ENCODE measurements around the gene GULP1. TPM values are rescaled to one million over a fixed set of nuclear protein-coding genes. Genes with fewer than 3 reads are reported as not detected.

The GULP1 gene
- total and polyA plus RNA-seq, 7 experiments from 2014 or later, result not detected

DNA sequence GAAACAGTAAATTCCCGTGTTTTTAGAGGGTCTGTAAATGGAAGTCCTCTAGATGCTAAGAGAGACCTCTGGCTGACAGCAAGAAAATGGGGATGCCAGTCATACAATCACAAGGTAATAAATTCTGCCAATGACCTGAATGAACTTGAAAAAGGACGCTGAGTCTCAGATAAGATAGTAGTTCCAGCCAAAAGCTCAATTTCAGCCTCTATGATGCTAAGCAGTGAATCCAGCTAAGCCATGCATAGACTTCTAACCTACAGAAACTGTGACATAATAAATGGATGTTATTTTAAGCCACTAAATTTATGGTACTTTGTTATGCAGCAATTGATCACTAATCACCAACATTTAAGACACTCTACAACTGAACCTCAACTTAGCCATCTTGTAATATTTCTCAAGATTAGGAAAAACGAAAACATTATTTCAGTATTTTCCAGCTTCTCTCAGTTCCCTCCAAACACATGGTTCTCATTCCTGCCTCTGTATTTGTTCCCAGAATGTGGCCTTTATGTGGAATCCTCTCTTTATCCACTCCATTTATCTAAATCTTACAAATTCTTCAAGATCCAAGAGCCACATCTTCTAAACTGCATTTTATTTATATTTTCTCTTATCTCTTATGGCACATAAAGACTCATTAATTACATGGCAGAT is 331.1 kb downstream of the GULP1 start:
- Histone ChIP-seq H3K36me3 (ENCODE audit: control insufficient read depth in 2 of 3, insufficient read depth in 3 of 3, low read length in 3 of 3) (no peaks in the 10 kb centered on the region), H3K27me3 (ENCODE audit: control insufficient read depth in 2 of 2, insufficient read depth in 2 of 2, low read length in 2 of 2) (no peaks in the 10 kb centered on the region), H3K27ac (ENCODE audit: low read depth, low read length) (no peak overlapping the region), H3K4me1 (ENCODE audit: control insufficient read depth in 2 of 2, insufficient read depth in 2 of 2, low read length in 2 of 2) (no peaks in the 10 kb centered on the region), H3K9me3 (ENCODE audit: control insufficient read depth in 2 of 3, low read length in 3 of 3) (no peaks in the 10 kb centered on the region), H3K4me3 (ENCODE audit: low read length) (no peak overlapping the region)
- Mint-ChIP-seq H3K9me3 (peaks cover 0 to 5% (median 0%) of the 10 kb centered on the region in 11 donors), H3K4me3 (no peak overlapping the region), H3K36me3 (no peaks in the 10 kb centered on the region), H3K27me3 (peaks cover 0 to 4% (median 0%) of the 10 kb centered on the region in 5 donors), H3K27ac (no peak overlapping the region), H3K4me1 (peaks cover 0 to 2% (median 0%) of the 10 kb centered on the region in 7 donors)
- intact Hi-C loops (cut with micrococcal nuclease), result no loop called here
- CTCF ChIA-PET, result no interaction called here
- ATAC-seq (no peak), DNase-seq (no peak)
- POLR2A ChIA-PET, result no interaction called here

DNA sequence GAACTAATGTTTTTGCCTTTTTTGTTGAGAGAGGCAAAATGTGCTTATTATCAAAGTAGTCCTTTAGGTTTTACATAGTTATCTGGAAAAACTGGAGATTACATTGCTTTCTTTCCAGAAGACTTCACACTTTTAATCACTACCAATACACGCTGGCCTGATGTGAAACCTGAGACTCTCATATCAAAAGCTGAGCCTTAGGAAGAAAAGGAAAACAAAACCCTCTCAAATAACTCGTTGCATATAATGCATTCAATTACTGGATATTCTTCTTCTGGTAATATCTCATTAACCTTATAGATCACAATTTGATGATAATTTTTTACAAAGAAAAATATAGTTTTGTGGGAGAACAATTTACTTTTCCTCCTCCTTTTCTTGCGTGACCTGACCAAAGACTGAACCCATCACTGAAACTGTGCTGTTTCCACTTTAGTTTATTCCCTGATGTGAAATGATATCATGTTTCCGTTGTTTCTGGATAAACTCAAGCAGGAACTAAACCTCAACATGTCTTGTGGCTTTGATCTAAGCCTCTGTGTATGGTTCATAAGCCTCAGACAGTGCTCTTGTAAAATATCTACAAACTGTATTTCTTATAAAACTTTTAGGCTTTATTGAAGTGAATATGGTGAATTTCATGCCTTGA is 332.4 kb downstream of the GULP1 start:
- H3K4me3 Mint-ChIP-seq, result no peak overlapping the region
- ATAC-seq, result no peak
- no peaks in the 10 kb centered on the region for H3K9me3 ChIP-seq (ENCODE audit: control insufficient read depth in 2 of 3, low read length in 3 of 3)

DNA sequence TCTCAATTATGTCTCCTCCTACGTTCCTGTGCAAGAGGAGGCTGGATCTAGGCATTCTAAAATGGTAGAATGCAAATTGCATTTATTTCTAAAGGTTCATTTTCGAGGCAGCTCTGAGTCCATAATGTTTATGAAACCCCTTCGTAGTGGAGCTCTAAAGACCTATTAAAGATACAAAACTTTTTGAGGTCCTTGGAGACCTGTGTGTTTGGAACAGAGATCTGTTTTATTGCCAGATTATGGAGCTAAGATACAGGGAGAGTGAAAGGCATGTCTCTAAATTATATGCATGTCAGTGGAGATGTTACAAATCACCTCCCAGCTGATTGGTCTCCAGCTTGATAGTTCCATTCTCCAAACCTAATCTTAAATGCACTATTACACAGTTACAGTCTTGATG is 335.8 kb downstream of the GULP1 start:
- Mint-ChIP-seq H3K27me3 (no peaks in the 10 kb centered on the region), H3K4me1 (no peaks in the 10 kb centered on the region), H3K4me3 (no peak overlapping the region), H3K9me3 (peaks cover 0 to 2% (median 0%) of the 10 kb centered on the region in 11 donors), H3K27ac (no peak overlapping the region), H3K36me3 (no peaks in the 10 kb centered on the region)
- ChIA-PET POLR2A (interaction anchor here (0.6 kb wide), 1 partner anchor 431 kb away, joined by 4 read pairs; no protein-coding TSS in a partner anchor), CTCF (no interaction called here)
- DNase-seq (no peak), ATAC-seq (no peak)
- Histone ChIP-seq H3K9me3 (ENCODE audit: control insufficient read depth in 2 of 3, low read length in 3 of 3) (no peaks in the 10 kb centered on the region), H3K4me3 (ENCODE audit: low read length) (no peak overlapping the region), H3K36me3 (ENCODE audit: control insufficient read depth in 2 of 3, insufficient read depth in 3 of 3, low read length in 3 of 3) (no peaks in the 10 kb centered on the region), H3K4me1 (ENCODE audit: control insufficient read depth in 2 of 2, insufficient read depth in 2 of 2, low read length in 2 of 2) (no peaks in the 10 kb centered on the region), H3K27me3 (ENCODE audit: control insufficient read depth in 2 of 2, insufficient read depth in 2 of 2, low read length in 2 of 2) (no peaks in the 10 kb centered on the region), H3K27ac (ENCODE audit: low read depth, low read length) (no peak overlapping the region)
- intact Hi-C loops (cut with micrococcal nuclease), result no loop called here

More for the DNA sequence above, 332.4 kb downstream of the GULP1 start:
- Histone ChIP-seq H3K27me3 (ENCODE audit: control insufficient read depth in 2 of 2, insufficient read depth in 2 of 2, low read length in 2 of 2) (no peaks in the 10 kb centered on the region), H3K4me1 (ENCODE audit: control insufficient read depth in 2 of 2, insufficient read depth in 2 of 2, low read length in 2 of 2) (no peaks in the 10 kb centered on the region), H3K36me3 (ENCODE audit: control insufficient read depth in 2 of 3, insufficient read depth in 3 of 3, low read length in 3 of 3) (no peaks in the 10 kb centered on the region), H3K27ac (ENCODE audit: low read depth, low read length) (no peak overlapping the region), H3K4me3 (ENCODE audit: low read length) (no peak overlapping the region)
- ChIA-PET CTCF (no interaction called here), POLR2A (no interaction called here)
- H3K36me3 Mint-ChIP-seq, result no peaks in the 10 kb centered on the region
- H3K4me1 Mint-ChIP-seq, result peaks cover 0 to 2% (median 0%) of the 10 kb centered on the region in 7 donors
- intact Hi-C loops (cut with micrococcal nuclease), result no loop called here
- DNase-seq, result no peak
- no peak overlapping the region for H3K27ac Mint-ChIP-seq
- peaks cover 0 to 5% (median 0%) of the 10 kb centered on the region in 11 donors for H3K9me3 Mint-ChIP-seq
- no peaks in the 10 kb centered on the region for H3K27me3 Mint-ChIP-seq

DNA sequence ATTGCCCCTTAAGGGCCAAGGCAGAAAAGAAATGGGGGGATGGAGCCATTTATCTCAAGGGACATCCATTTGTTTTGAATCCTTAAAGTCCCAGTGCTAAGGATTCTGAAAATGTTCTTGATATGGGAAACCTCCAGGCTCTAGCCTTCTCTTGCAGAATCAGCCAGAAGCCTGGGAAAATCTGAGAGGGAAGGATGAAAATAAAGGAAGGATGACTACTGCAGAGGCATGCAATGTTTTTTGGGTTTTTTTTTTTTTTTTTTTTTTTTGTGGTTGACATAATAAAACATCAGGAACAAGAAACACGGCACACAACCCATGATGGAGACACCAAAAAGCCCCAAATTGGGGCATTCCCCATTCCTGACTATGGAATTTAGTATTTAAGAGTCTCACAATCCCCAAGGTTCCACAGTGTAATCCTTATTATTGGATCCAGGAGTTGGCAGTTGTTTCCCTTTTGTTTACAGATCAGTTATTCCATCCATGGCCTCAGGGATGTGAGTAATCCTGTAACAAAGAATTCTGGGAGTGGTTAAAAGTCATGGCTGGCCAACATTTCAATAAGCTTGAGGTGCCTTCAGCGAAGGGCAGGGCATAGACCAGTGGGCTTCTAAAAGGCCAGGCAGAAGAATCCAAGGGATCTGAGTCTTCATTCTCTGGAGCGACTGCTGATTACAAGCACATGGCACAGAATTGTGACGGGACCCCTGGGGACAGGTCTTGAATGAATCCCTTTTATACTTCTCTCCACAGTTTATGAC is 337.5 kb downstream of the GULP1 start:
- Mint-ChIP-seq H3K4me1 (no peaks in the 10 kb centered on the region), H3K4me3 (no peak overlapping the region), H3K36me3 (no peaks in the 10 kb centered on the region), H3K9me3 (peaks cover 0 to 2% (median 0%) of the 10 kb centered on the region in 11 donors), H3K27me3 (no peaks in the 10 kb centered on the region), H3K27ac (no peak overlapping the region)
- Histone ChIP-seq H3K27ac (ENCODE audit: low read depth, low read length) (no peak overlapping the region), H3K4me3 (ENCODE audit: low read length) (no peak overlapping the region), H3K9me3 (ENCODE audit: control insufficient read depth in 2 of 3, low read length in 3 of 3) (no peaks in the 10 kb centered on the region), H3K27me3 (ENCODE audit: control insufficient read depth in 2 of 2, insufficient read depth in 2 of 2, low read length in 2 of 2) (no peaks in the 10 kb centered on the region), H3K36me3 (ENCODE audit: control insufficient read depth in 2 of 3, insufficient read depth in 3 of 3, low read length in 3 of 3) (no peaks in the 10 kb centered on the region), H3K4me1 (ENCODE audit: control insufficient read depth in 2 of 2, insufficient read depth in 2 of 2, low read length in 2 of 2) (no peaks in the 10 kb centered on the region)
- POLR2A ChIA-PET, result no interaction called here
- CTCF ChIA-PET, result no interaction called here
- ATAC-seq (no peak), DNase-seq (no peak)
- intact Hi-C loops (cut with micrococcal nuclease), result no loop called here

DNA sequence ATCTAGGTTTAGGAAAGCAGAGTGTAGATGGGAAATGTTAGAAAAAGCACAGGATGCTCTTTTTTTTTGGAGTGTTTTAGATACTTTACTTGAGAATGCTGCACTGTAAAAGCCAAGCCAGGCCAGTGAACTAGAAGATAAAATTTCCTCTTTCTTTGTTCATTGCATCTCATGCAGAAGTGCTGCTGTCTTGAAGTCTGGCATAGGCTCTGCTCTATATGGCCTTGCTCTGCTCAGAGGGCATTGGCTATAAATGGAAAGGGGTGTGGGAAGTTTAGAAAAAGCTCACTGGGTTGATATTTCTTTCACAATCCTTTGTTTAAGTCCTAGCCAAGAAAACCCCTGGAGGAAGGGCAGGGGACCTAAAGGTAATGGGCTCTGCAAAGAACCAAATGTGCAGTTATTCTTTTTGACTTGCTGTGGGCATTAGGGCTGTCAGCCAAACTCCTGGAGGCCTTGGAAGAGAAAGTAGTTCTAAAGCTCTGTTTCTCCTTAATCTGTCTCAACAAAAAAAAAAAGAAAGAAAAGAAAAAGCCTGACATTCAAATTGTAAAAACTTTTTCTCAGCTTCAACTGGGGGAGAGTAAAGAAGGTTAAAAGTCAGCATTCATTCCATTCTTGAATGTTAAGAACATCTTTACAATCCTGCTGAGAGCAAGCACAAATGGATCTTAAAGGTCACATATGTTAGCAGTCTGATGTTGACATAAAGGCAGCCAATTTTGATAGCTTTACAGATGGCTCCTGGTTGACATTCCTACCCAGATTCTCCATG is 338.3 kb downstream of the GULP1 start:
- Mint-ChIP-seq H3K36me3 (no peaks in the 10 kb centered on the region), H3K27ac (no peak overlapping the region), H3K27me3 (no peaks in the 10 kb centered on the region), H3K9me3 (peaks cover 0 to 2% (median 0%) of the 10 kb centered on the region in 11 donors), H3K4me3 (no peak overlapping the region), H3K4me1 (no peaks in the 10 kb centered on the region)
- ChIA-PET POLR2A (no interaction called here), CTCF (no interaction called here)
- intact Hi-C loops (cut with micrococcal nuclease), result no loop called here
- Histone ChIP-seq H3K27ac (ENCODE audit: low read depth, low read length) (no peak overlapping the region), H3K4me3 (ENCODE audit: low read length) (no peak overlapping the region), H3K27me3 (ENCODE audit: control insufficient read depth in 2 of 2, insufficient read depth in 2 of 2, low read length in 2 of 2) (no peaks in the 10 kb centered on the region), H3K4me1 (ENCODE audit: control insufficient read depth in 2 of 2, insufficient read depth in 2 of 2, low read length in 2 of 2) (no peaks in the 10 kb centered on the region), H3K9me3 (ENCODE audit: control insufficient read depth in 2 of 3, low read length in 3 of 3) (no peaks in the 10 kb centered on the region), H3K36me3 (ENCODE audit: control insufficient read depth in 2 of 3, insufficient read depth in 3 of 3, low read length in 3 of 3) (no peaks in the 10 kb centered on the region)
- DNase-seq (no peak), ATAC-seq (no peak)

DNA sequence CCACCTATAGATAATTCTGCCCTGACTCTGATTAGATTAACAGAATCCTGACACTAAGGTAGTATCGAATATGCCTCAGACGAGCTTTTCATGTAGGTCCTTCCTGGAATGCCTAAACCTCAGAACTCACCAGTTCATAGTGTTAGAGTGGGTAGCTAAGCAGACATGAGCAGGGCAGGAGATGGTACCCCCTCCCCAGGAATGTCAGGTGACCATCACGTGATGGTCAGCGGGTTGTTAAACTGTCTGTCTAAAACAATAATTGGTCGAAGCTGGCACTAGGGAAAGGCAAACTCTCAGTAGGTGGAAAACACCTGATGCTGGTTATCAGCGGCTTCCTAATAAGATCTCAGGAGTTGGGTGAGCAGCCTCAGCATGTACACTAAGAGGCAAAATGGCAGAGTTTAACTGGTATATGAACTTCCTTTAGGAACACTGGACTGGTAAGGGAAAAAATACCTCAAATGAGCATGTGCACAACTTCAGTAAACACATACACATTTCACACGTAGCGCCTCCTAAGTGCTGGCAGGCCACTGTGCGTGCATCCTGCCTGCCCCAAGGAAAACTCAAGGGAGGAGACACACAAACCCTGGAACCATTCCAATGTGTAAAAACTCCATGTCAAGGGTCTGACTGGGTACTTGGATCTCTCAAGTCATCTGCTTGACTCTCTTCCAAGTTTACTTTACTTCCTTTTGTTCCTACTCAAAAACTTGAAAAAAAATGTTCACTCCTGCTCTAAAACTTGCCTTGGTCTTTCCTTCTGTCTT is 339.5 kb downstream of the GULP1 start:
- no peaks in the 10 kb centered on the region for H3K4me1 ChIP-seq (ENCODE audit: control insufficient read depth in 2 of 2, insufficient read depth in 2 of 2, low read length in 2 of 2)
- no peaks in the 10 kb centered on the region for H3K27me3 Mint-ChIP-seq
- CTCF ChIA-PET, result no interaction called here
- POLR2A ChIA-PET, result no interaction called here
- ATAC-seq (no peak), DNase-seq (no peak)
- no peak overlapping the region for H3K27ac Mint-ChIP-seq
- intact Hi-C loops (cut with micrococcal nuclease), result no loop called here
- H3K4me3 ChIP-seq (ENCODE audit: low read length), result no peak overlapping the region
- no peaks in the 10 kb centered on the region for H3K4me1 Mint-ChIP-seq
- no peaks in the 10 kb centered on the region for H3K36me3 ChIP-seq (ENCODE audit: control insufficient read depth in 2 of 3, insufficient read depth in 3 of 3, low read length in 3 of 3)
- H3K27me3 ChIP-seq (ENCODE audit: control insufficient read depth in 2 of 2, insufficient read depth in 2 of 2, low read length in 2 of 2), result no peaks in the 10 kb centered on the region
- no peak overlapping the region for H3K27ac ChIP-seq (ENCODE audit: low read depth, low read length)
- no peaks in the 10 kb centered on the region for H3K36me3 Mint-ChIP-seq
- no peaks in the 10 kb centered on the region for H3K9me3 ChIP-seq (ENCODE audit: control insufficient read depth in 2 of 3, low read length in 3 of 3)
- H3K4me3 Mint-ChIP-seq, result no peak overlapping the region
- peaks cover 0 to 2% (median 0%) of the 10 kb centered on the region in 11 donors for H3K9me3 Mint-ChIP-seq
